H4 (cell line): Measurements from ENCODE around the gene LRRC74A. TPM values are rescaled to one million over a fixed set of nuclear protein-coding genes. Genes with fewer than 3 reads are reported as not detected.

Source experiments
- total RNA-seq: library from RNA; depleted of rRNA; stranded (reverse); fragments of >200 nt; shearing (Covaris generic); gene quantifications from 2 replicates; pipeline ENCODE4 v1.2.3, GENCODE V29; 2014; rRNA removed

The LRRC74A gene
- total RNA-seq, 1 experiment from 2014 or later, result not detected

Other genes starting within 250 kb of the LRRC74A start
- 2.2 and 3.3 TPM in 2 replicates for gene VASH1, start 64.9 kb upstream of the LRRC74A start, total RNA-seq
- 7.7 and 9.3 TPM in 2 replicates for gene ANGEL1, start 13.5 kb upstream of the LRRC74A start, total RNA-seq
- 8.7 and 17.5 TPM in 2 replicates for gene IRF2BPL, start 202.3 kb downstream of the LRRC74A start, total RNA-seq